Neural crest cell (in vitro differentiated cells): ENCODE measurements around the gene TRPM3. TPM values are rescaled to one million over a fixed set of nuclear protein-coding genes. Genes with fewer than 3 reads are reported as not detected.

Experiments used
- DNase-seq: peaks from one replicate; pipeline ENCODE4 v3.0.0; 2021; ENCODE audit warnings: low read depth, mixed read lengths, low spot score
- H3K27ac Mint-ChIP-seq: one replicate; pipeline ENCODE4 v1.8.0; 2021; ENCODE audit warnings: mild to moderate bottlenecking, mixed read lengths; ENCODE audit not compliant: unreplicated experiment
- H3K27me3 Mint-ChIP-seq: 2 replicates; pipeline ENCODE4 v1.8.0; 2021; ENCODE audit warnings: low read depth, mild to moderate bottlenecking, mixed read lengths
- H3K36me3 Mint-ChIP-seq: 2 replicates; pipeline ENCODE4 v1.8.0; 2021; ENCODE audit warnings: low read depth, mild to moderate bottlenecking, mixed read lengths
- H3K4me1 Mint-ChIP-seq: 2 replicates; pipeline ENCODE4 v1.8.0; 2021; ENCODE audit warnings: mixed read lengths
- H3K4me3 Mint-ChIP-seq: one replicate; pipeline ENCODE4 v1.8.0; 2021; ENCODE audit warnings: mild to moderate bottlenecking, mixed read lengths
- H3K9me3 Mint-ChIP-seq: 2 replicates; pipeline ENCODE4 v1.8.0; 2021; ENCODE audit warnings: mixed read lengths
- CTCF ChIP-seq: fragments of 200-600 bp; sonication (generic); conservative IDR thresholded peaks from 2 replicates; pipeline ENCODE4 v1.5.0; 2021; ENCODE audit warnings: antibody characterized with exemption, mild to moderate bottlenecking
- total RNA-seq: library from RNA; stranded (reverse); gene quantifications from 2 replicates; pipeline ENCODE4 v1.2.1, GENCODE V29; 2021

TRPM3 gene
- total RNA-seq, 1 donor from 2014 or later: 1.4 TPM

DNA sequence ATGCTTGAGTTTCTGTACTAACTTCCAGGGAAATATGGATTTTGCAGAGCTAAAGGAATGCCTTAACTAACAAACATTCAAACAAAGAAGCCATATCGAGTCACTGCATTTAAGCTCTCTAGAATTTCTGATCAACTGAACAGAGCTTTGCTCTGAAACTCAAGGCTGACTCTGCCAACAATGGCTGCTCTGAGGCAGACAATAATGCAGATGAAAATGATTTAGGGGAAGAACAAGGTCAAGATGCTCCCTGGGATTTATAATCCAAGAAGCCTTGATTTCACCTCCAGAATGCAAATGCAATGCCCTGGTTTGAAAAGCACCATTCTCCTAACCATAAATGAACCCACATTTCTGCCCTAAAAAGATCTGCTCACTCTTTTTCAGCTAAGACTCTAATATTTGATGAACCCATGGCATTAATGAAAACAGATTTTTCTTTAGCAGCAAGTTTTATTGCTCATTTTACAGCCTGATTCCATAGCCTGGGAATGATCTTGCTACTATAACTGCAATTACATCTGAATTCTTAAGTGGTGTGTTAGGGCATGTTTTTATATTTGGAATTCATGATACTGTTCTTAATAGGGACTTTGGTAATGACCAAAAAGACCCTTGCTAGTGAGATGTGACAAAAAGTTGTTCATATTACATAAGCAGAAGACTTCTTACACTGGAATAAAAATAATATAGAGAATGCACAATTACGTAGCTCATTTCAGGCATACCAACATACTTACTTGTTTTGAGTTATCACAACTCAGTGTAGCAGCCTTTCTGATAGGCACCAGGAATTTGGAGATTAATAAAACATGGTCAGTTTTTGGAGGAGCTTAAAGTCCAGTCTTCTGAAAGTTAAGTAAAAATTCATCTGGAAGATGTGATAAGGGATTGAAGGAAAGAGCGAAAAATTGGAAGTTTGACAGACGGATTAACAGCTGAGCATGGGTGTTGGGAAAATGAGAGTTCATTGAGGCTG, 169.4 kb downstream of the TRPM3 start:
- Mint-ChIP-seq H3K4me3 (no peak overlapping the region), H3K36me3 (no peaks in the 10 kb centered on the region), H3K4me1 (peaks cover 5% of the 10 kb centered on the region), H3K9me3 (no peaks in the 10 kb centered on the region), H3K27ac (no peak overlapping the region), H3K27me3 (no peaks in the 10 kb centered on the region)
- no peak for DNase-seq
- TF ChIP-seq CTCF: no peak

- Mint-ChIP-seq H3K27me3 (no peaks in the 10 kb centered on the region), H3K4me3 (no peak overlapping the region), H3K36me3 (no peaks in the 10 kb centered on the region), H3K9me3 (no peaks in the 10 kb centered on the region), H3K27ac (no peak overlapping the region), H3K4me1 (peaks cover 5% of the 10 kb centered on the region)
- TF ChIP-seq CTCF: no peak
- no peak for DNase-seq
Measured at GRCh38 chr9:70950270-70950669, 171.2 kb downstream of the TRPM3 start.

GRCh38 chr9:70949239-70949638, 172.2 kb downstream of the TRPM3 start:
- Mint-ChIP-seq H3K27me3 (peaks cover 2% of the 10 kb centered on the region), H3K9me3 (no peaks in the 10 kb centered on the region), H3K36me3 (no peaks in the 10 kb centered on the region), H3K4me3 (no peak overlapping the region), H3K4me1 (peaks cover 8% of the 10 kb centered on the region), H3K27ac (no peak overlapping the region)
- DNase-seq: no peak
- TF ChIP-seq CTCF: no peak

DNA sequence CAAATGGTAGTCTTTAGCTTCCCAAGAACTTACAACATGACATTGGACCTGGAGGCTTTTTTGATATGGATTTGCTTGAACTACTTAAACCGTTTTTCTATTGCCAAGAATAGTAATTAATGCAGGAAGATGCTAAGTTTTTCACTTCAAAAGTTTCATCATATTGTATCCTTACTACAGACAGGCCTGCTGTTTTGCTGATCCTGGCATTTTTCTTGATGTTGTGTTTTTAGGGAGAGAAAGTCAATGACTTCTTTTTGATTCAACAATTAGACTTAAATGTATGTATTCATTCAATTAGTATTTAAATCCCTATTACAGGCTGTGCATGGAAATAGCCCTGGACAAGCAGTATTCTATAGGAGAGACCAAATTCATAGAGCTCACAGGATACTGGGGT, 172.7 kb downstream of the TRPM3 start:
- Mint-ChIP-seq H3K36me3 (no peaks in the 10 kb centered on the region), H3K4me1 (peaks cover 10% of the 10 kb centered on the region), H3K4me3 (no peak overlapping the region), H3K27ac (no peak overlapping the region), H3K27me3 (peaks cover 2% of the 10 kb centered on the region), H3K9me3 (no peaks in the 10 kb centered on the region)
- DNase-seq: no peak
- no peak for TF ChIP-seq CTCF

DNA sequence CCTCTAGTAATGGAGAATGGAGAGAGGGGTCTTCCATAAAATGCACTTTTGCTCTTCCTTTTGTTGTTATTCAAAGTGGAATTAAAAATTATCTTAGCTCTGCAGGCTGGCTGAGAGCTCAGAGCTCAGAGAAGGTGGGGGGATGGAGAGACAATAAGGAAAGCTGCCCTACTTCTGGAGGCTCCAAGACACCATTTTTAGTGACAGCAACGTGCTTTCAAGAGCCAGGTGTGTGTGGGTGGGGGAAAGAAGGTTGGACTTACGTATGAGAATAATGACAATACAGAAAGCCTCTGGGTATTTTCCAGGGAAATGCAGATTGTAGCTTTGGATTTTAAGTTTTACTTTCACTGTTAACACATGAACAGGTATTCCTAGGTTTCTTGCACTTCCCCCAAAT, 173.9 kb downstream of the TRPM3 start:
- Mint-ChIP-seq H3K4me1 (peaks cover 10% of the 10 kb centered on the region), H3K9me3 (no peaks in the 10 kb centered on the region), H3K27me3 (peaks cover 2% of the 10 kb centered on the region), H3K4me3 (no peak overlapping the region), H3K27ac (no peak overlapping the region), H3K36me3 (no peaks in the 10 kb centered on the region)
- no peak for DNase-seq
- no peak for TF ChIP-seq CTCF
